HG03565 (cell line): ENCODE measurements around the gene JPH3.

Source experiments
- ATAC-seq: cut with Tn5 transposase; IDR thresholded peaks from one replicate; pipeline ENCODE4 v1.9.1; 2021; ENCODE audit warnings: mild to moderate bottlenecking, moderate library complexity; ENCODE audit not compliant: unreplicated experiment

The JPH3 gene

GRCh38 chr16:87729266-87729954 lies 127.1 kb downstream of the JPH3 start:
- ATAC-seq = no peak

GRCh38 chr16:87731607-87732006 lies 129.3 kb downstream of the JPH3 start:
- no peak for ATAC-seq

- no peak for ATAC-seq
Measured at GRCh38 chr16:87733190-87733589, 130.9 kb downstream of the JPH3 start.

- ATAC-seq = no peak
Measured at GRCh38 chr16:87734644-87735043, 132.3 kb downstream of the JPH3 start.

- no peak for ATAC-seq
Measured at GRCh38 chr16:87735270-87736007, 133.1 kb downstream of the JPH3 start.

GRCh38 chr16:87736008-87736382 lies 133.7 kb downstream of the JPH3 start:
- ATAC-seq = no peak

- ATAC-seq = no peak
Measured at GRCh38 chr16:87739801-87740200, 137.5 kb downstream of the JPH3 start.

GRCh38 chr16:87740441-87740840 lies 138.1 kb downstream of the JPH3 start:
- ATAC-seq = no peak

GRCh38 chr16:87740909-87741424 lies 138.7 kb downstream of the JPH3 start:
- ATAC-seq = no peak

- ATAC-seq = no peak
Measured at GRCh38 chr16:87741700-87742415, 139.6 kb downstream of the JPH3 start.

GRCh38 chr16:87742781-87743490 lies 140.6 kb downstream of the JPH3 start:
- ATAC-seq = no peak

- no peak for ATAC-seq
Measured at GRCh38 chr16:87744750-87745514, 142.6 kb downstream of the JPH3 start.

- no peak for ATAC-seq
Measured at GRCh38 chr16:87746178-87746577, 143.9 kb downstream of the JPH3 start.
